ENCODE results near the gene SCGB1A1.

The SCGB1A1 gene

GRCh38 chr11:62452839-62453468 is 34.1 kb downstream of the SCGB1A1 start:
- DNase-seq = no peak

DNA sequence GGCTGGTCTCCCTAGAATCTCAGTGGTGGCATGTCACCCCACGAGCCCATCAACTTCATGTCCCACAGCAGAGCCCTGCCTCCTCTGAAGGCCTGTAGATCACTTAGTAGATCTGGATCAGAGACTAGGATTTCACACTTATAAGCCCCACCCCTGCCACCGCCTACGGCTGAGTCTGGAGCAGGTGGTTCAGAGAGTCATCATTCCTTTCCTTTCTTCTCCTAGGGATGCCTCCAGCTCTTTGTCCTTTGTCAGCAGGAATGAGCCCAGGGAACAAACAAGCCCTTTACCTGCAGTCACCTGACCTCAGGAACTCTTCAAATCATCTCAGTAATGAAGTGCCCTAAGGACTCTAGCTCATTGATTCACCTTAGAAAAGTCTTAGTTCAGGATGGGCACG is 37.8 kb downstream of the SCGB1A1 start:
- no peak for DNase-seq

DNA sequence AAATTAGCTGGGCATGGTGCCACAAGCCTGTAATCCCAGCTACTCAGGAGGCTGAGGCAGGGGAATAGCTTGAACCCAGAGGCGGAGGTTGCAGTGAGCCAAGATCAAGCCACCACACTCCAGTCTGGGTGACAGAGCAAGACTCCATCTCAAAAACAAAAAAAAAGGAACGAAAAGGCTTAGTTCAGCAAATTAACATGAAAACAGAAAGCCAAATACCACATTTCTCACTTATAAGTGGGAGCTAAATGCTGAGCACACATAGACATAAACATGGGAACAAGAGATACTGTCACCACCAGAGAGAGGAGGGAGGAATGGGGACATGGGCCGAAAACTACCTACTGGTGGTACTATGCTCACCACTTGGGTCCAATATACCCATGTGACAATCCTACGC is 38.6 kb downstream of the SCGB1A1 start:
- DNase-seq = no peak

- no peak for DNase-seq
Observed at GRCh38 chr11:62458212-62459002, 39.6 kb downstream of the SCGB1A1 start.

DNA sequence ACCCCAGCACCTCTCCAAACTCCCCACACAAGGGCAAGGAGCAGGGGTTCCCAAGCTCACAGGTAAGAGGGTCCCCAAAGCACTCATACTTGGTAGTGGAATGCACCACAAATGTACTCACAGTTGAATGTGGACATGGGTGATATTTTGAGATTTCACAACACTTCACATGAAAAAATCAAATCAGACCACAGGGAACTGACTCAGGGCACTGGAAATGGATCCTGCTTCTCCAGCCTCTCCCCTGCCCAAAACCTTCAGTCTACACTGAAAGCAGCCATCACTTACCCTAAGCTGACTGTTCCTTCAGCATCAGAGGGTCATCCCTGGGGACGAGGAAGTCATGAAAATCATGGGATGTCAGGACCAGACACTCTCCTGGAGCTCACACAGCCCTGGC is 40.2 kb downstream of the SCGB1A1 start:
- no peak for DNase-seq

GRCh38 chr11:62461740-62462507 is 43.1 kb downstream of the SCGB1A1 start:
- DNase-seq = no peak

- no peak for DNase-seq
Observed at GRCh38 chr11:62462508-62462892, 43.7 kb downstream of the SCGB1A1 start.

- DNase-seq = peak; percentile 24
Observed at GRCh38 chr11:62463121-62463542, 44.3 kb downstream of the SCGB1A1 start.

DNA sequence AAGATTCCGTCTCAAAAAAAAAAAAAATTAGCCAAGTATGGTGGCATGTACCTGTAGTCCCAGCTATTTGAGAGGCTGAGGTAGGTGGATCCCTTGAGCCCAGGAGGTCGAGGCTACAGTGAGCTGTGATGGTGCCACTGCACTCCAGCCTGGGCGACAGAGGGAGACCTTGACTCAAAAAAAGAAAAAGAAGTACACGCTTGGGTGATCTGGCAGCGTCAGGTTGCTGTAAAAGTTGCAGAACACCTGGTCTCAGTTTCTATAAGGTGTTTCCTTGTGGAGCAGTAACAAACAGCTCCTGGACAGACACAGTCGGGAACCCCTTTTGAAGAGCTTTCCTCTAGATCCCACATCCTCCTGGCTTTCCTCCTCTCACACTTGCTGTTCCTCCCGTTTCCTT is 45.8 kb downstream of the SCGB1A1 start:
- DNase-seq = no peak

GRCh38 chr11:62466444-62466843 is 47.6 kb downstream of the SCGB1A1 start:
- DNase-seq = no peak

DNA sequence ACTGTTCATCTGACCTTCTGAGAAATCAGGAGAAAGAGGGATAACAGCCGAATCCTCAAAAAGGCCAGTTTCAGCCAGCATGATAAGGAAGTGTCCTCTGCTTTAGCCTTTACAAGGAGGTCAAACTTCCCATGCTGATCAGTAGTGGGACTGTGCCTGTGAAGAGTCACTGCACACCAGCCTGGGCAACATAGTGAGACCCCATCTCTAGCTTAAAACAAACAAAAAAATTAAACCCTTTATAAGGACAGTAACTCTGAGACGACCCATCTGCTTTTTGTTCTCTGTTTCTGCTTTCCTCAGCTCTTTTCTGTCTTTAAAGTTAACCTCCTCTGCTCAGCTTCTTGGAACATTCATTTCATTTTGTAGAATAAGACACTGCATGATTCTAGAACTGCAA is 49.7 kb downstream of the SCGB1A1 start:
- DNase-seq = no peak

DNA sequence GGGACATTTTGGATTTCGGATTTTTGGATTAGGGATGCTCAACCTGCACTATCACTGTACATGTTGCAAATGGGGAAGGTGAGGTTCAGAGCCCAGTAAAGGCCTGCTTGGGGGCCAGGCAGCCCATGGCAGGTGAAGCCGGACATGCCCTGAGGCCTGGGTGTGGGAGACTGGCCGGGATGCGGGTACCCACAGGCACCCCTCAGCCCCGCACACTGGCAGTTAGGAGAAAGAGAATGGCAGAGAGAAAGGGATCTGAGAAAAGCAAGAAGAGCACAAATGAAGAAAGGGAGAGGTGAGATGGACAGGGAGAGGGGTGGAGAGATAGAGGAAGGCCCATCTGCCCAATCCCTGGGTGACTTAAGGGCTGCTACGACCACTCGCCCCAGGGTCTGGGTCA is 52.8 kb downstream of the SCGB1A1 start:
- no peak for DNase-seq

DNA sequence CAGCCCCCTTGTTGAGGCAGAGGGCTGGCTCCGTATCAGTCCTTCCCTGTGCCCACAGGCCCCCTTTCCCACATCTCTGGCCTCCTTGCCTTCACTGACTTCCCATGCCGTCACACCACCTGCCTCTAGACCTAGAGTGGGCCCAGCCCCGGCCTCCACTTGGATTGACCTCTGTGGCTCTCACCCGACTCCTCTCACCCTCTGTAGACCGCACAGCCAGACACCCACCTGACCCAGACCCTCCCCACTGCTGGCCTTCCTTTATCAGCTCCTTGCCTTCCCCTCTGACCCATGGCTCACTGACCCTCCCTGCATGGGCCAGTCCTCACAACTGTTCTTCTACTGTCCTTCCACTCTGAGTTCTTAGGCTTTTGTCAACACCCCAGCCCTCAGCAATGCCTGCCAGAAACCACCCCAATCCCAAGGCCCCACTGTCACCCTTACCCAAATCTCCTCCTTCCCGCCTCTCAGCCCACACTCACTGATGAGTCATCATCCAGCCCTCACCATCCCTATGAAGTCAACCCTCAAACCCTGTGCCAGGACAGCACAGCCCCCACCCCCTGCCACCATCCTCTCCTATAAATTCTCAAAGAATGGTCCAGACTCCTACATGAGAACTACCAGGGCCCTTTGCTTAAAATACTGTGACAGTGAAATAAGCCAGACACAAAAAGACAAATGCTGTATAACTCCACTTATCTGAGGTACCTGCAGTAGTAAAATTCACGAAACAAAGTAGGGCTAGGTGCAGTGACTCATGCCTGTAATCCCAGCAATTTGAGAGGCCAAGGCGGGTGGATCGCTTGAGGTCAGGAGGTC is 53.4 kb downstream of the SCGB1A1 start:
- DNase-seq = no peak
